ENCODE measurements around the gene CA10.

CA10 gene

GRCh38 chr17:52027620-52028295 lies 130.8 kb downstream of the CA10 start:
- no peak overlapping the region for H3K9ac ChIP-seq (ENCODE audit: low read depth in 1 of 2, low read length in 2 of 2)
- no peak overlapping the region for H3K27ac ChIP-seq (ENCODE audit: low read depth in 2 of 2, low read length in 2 of 2)
- H3K36me3 ChIP-seq (ENCODE audit: control insufficient read depth in 2 of 2, insufficient read depth in 2 of 2, low read length in 2 of 2) = no peaks in the 10 kb centered on the region
- no peak overlapping the region for H3K4me3 ChIP-seq (ENCODE audit: low read length in 2 of 2)
- H3K27me3 ChIP-seq (ENCODE audit: control insufficient read depth in 2 of 2, insufficient read depth in 2 of 2, low read length in 2 of 2) = no peaks in the 10 kb centered on the region
- H3K4me1 ChIP-seq (ENCODE audit: control insufficient read depth in 2 of 2, insufficient read depth in 2 of 2, low read length in 2 of 2) = no peaks in the 10 kb centered on the region
- no peaks in the 10 kb centered on the region for H3K9me3 ChIP-seq (ENCODE audit: control insufficient read depth in 2 of 2, low read length in 2 of 2)

DNA sequence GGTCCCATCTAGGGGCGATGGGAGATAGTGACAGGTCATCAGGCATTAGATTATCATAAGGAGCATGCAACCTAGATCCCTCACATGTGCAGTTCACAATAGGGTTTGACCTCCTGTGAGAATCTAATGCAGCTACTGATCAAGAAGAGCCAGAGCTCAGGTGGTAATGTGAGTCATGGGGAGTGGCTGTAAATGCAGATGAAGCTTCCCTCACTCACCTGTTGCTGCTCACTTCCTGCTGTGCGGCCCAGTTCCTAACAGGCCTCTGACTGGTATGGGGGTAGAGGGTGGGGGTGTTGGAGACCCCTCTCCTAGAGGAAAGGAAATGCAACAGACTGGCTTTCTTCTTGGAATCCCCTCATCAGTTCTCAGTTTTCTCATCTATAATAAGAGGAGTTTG lies 131.4 kb downstream of the CA10 start:
- Histone ChIP-seq H3K27me3 (ENCODE audit: control insufficient read depth in 2 of 2, insufficient read depth in 2 of 2, low read length in 2 of 2) (no peaks in the 10 kb centered on the region), H3K27ac (ENCODE audit: low read depth in 2 of 2, low read length in 2 of 2) (no peak overlapping the region), H3K4me3 (ENCODE audit: low read length in 2 of 2) (no peak overlapping the region), H3K9ac (ENCODE audit: low read depth in 1 of 2, low read length in 2 of 2) (no peak overlapping the region), H3K4me1 (ENCODE audit: control insufficient read depth in 2 of 2, insufficient read depth in 2 of 2, low read length in 2 of 2) (no peaks in the 10 kb centered on the region), H3K36me3 (ENCODE audit: control insufficient read depth in 2 of 2, insufficient read depth in 2 of 2, low read length in 2 of 2) (no peaks in the 10 kb centered on the region), H3K9me3 (ENCODE audit: control insufficient read depth in 2 of 2, low read length in 2 of 2) (no peaks in the 10 kb centered on the region)

DNA sequence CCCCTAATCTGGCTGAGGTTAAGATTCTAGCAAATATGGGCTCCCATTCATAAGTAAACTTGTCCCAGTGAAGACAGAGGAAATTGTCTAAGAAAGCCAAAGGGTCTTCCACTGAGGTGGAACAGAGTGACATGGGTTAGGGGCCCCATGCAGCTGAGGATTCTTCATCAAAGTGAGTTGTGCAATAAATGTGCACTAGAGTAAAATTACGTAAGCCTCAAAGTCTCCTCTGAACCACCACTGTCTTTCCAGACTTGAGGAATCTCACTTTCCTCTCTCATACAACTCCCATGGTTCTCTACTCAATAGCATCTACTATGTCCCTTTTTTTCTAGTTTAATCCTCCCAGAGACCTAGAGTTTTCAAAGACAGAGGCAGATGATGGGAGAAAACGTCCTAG lies 132.4 kb downstream of the CA10 start:
- Histone ChIP-seq H3K9ac (ENCODE audit: low read depth in 1 of 2, low read length in 2 of 2) (no peak overlapping the region), H3K27me3 (ENCODE audit: control insufficient read depth in 2 of 2, insufficient read depth in 2 of 2, low read length in 2 of 2) (no peaks in the 10 kb centered on the region), H3K27ac (ENCODE audit: low read depth in 2 of 2, low read length in 2 of 2) (no peak overlapping the region), H3K4me1 (ENCODE audit: control insufficient read depth in 2 of 2, insufficient read depth in 2 of 2, low read length in 2 of 2) (no peaks in the 10 kb centered on the region), H3K4me3 (ENCODE audit: low read length in 2 of 2) (no peak overlapping the region), H3K9me3 (ENCODE audit: control insufficient read depth in 2 of 2, low read length in 2 of 2) (no peaks in the 10 kb centered on the region), H3K36me3 (ENCODE audit: control insufficient read depth in 2 of 2, insufficient read depth in 2 of 2, low read length in 2 of 2) (no peaks in the 10 kb centered on the region)

DNA sequence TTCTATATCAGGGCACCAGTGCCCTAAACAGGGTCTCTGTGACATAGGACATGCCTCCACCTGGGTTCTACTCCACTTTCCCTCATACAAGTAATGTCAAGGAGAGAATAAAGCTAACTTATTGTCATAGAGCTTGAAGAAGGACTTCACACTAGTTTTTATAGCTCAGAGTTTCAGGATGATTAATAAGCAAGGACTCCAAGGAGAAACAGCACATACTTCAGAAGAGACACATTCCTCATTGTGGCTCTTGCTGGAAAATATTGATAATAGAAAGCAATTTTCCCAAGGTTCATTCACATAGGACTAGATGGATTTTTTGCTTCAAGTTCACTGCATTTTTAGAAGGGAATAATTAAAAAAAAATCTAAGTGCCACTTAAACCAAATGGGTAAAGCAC lies 133.3 kb downstream of the CA10 start:
- Histone ChIP-seq H3K4me3 (ENCODE audit: low read length in 2 of 2) (no peak overlapping the region), H3K4me1 (ENCODE audit: control insufficient read depth in 2 of 2, insufficient read depth in 2 of 2, low read length in 2 of 2) (no peaks in the 10 kb centered on the region), H3K27ac (ENCODE audit: low read depth in 2 of 2, low read length in 2 of 2) (no peak overlapping the region), H3K9me3 (ENCODE audit: control insufficient read depth in 2 of 2, low read length in 2 of 2) (no peaks in the 10 kb centered on the region), H3K27me3 (ENCODE audit: control insufficient read depth in 2 of 2, insufficient read depth in 2 of 2, low read length in 2 of 2) (no peaks in the 10 kb centered on the region), H3K36me3 (ENCODE audit: control insufficient read depth in 2 of 2, insufficient read depth in 2 of 2, low read length in 2 of 2) (no peaks in the 10 kb centered on the region), H3K9ac (ENCODE audit: low read depth in 1 of 2, low read length in 2 of 2) (no peak overlapping the region)

DNA sequence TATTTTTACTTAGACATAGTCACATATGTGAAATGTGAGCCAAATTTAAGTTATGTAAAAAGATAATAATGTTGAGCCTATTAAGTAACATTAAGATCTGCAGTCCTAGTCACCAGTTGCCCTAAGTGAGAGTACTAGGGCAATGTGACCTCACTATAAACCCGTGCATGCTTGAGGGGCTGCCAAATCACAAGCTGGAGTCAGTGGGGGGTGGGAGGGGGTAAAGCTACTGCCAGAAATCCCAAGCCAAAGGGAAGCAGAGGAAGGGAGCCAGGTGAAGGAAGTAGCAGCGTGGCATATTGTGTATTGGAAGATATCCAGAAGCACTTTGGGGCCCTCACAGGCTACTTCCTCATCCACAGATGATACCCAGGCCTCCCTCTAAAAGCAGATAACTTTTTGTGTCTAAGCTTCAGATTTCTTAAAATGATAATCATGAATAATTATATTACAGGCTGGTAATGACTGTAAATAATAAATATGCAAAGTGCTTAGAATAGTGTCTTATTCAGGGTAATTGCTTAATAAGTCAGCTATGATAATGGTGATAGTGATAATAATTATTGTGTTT lies 134.1 kb downstream of the CA10 start:
- H3K4me3 ChIP-seq (ENCODE audit: low read length in 2 of 2) = no peak overlapping the region
- H3K27me3 ChIP-seq (ENCODE audit: control insufficient read depth in 2 of 2, insufficient read depth in 2 of 2, low read length in 2 of 2) = no peaks in the 10 kb centered on the region
- no peak overlapping the region for H3K27ac ChIP-seq (ENCODE audit: low read depth in 2 of 2, low read length in 2 of 2)
- H3K4me1 ChIP-seq (ENCODE audit: control insufficient read depth in 2 of 2, insufficient read depth in 2 of 2, low read length in 2 of 2) = no peaks in the 10 kb centered on the region
- no peak overlapping the region for H3K9ac ChIP-seq (ENCODE audit: low read depth in 1 of 2, low read length in 2 of 2)
- H3K9me3 ChIP-seq (ENCODE audit: control insufficient read depth in 2 of 2, low read length in 2 of 2) = no peaks in the 10 kb centered on the region
- no peaks in the 10 kb centered on the region for H3K36me3 ChIP-seq (ENCODE audit: control insufficient read depth in 2 of 2, insufficient read depth in 2 of 2, low read length in 2 of 2)

GRCh38 chr17:52011064-52011463 lies 147.4 kb downstream of the CA10 start:
- Histone ChIP-seq H3K36me3 (ENCODE audit: control insufficient read depth in 2 of 2, insufficient read depth in 2 of 2, low read length in 2 of 2) (no peaks in the 10 kb centered on the region), H3K4me3 (ENCODE audit: low read length in 2 of 2) (no peak overlapping the region), H3K9ac (ENCODE audit: low read depth in 1 of 2, low read length in 2 of 2) (no peak overlapping the region), H3K27ac (ENCODE audit: low read depth in 2 of 2, low read length in 2 of 2) (no peak overlapping the region), H3K4me1 (ENCODE audit: control insufficient read depth in 2 of 2, insufficient read depth in 2 of 2, low read length in 2 of 2) (no peaks in the 10 kb centered on the region), H3K27me3 (ENCODE audit: control insufficient read depth in 2 of 2, insufficient read depth in 2 of 2, low read length in 2 of 2) (no peaks in the 10 kb centered on the region), H3K9me3 (ENCODE audit: control insufficient read depth in 2 of 2, low read length in 2 of 2) (no peaks in the 10 kb centered on the region)

DNA sequence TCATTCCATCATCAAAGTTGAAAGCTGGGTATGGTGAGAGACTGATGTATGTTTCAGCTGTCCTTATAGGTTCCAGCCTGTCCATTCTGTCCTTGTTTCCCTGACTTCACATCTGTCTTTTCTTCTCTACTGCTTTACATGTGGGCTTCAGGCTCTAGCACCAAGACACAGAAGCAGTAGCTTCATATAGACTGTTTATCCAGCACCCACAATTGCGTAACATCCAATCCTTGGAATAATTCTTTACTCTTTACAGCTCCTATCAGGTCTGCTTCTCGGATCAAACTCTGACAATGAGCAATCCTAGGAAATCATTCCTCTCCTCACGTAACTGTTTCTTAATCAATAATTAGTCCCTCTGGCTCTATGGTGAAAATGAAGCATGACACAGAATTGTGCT lies 158.9 kb downstream of the CA10 start:
- H3K4me1 ChIP-seq (ENCODE audit: control insufficient read depth in 2 of 2, insufficient read depth in 2 of 2, low read length in 2 of 2) = no peaks in the 10 kb centered on the region
- no peaks in the 10 kb centered on the region for H3K9me3 ChIP-seq (ENCODE audit: control insufficient read depth in 2 of 2, low read length in 2 of 2)
- no peak overlapping the region for H3K9ac ChIP-seq (ENCODE audit: low read depth in 1 of 2, low read length in 2 of 2)
- no peak overlapping the region for H3K27ac ChIP-seq (ENCODE audit: low read depth in 2 of 2, low read length in 2 of 2)
- H3K36me3 ChIP-seq (ENCODE audit: control insufficient read depth in 2 of 2, insufficient read depth in 2 of 2, low read length in 2 of 2) = no peaks in the 10 kb centered on the region
- H3K4me3 ChIP-seq (ENCODE audit: low read length in 2 of 2) = no peak overlapping the region
- H3K27me3 ChIP-seq (ENCODE audit: control insufficient read depth in 2 of 2, insufficient read depth in 2 of 2, low read length in 2 of 2) = no peaks in the 10 kb centered on the region

GRCh38 chr17:51997723-51998122 lies 160.8 kb downstream of the CA10 start:
- H3K4me1 ChIP-seq (ENCODE audit: control insufficient read depth in 2 of 2, insufficient read depth in 2 of 2, low read length in 2 of 2) = no peaks in the 10 kb centered on the region
- H3K27me3 ChIP-seq (ENCODE audit: control insufficient read depth in 2 of 2, insufficient read depth in 2 of 2, low read length in 2 of 2) = no peaks in the 10 kb centered on the region
- H3K9ac ChIP-seq (ENCODE audit: low read depth in 1 of 2, low read length in 2 of 2) = no peak overlapping the region
- no peaks in the 10 kb centered on the region for H3K36me3 ChIP-seq (ENCODE audit: control insufficient read depth in 2 of 2, insufficient read depth in 2 of 2, low read length in 2 of 2)
- no peaks in the 10 kb centered on the region for H3K9me3 ChIP-seq (ENCODE audit: control insufficient read depth in 2 of 2, low read length in 2 of 2)
- H3K27ac ChIP-seq (ENCODE audit: low read depth in 2 of 2, low read length in 2 of 2) = no peak overlapping the region
- H3K4me3 ChIP-seq (ENCODE audit: low read length in 2 of 2) = no peak overlapping the region

DNA sequence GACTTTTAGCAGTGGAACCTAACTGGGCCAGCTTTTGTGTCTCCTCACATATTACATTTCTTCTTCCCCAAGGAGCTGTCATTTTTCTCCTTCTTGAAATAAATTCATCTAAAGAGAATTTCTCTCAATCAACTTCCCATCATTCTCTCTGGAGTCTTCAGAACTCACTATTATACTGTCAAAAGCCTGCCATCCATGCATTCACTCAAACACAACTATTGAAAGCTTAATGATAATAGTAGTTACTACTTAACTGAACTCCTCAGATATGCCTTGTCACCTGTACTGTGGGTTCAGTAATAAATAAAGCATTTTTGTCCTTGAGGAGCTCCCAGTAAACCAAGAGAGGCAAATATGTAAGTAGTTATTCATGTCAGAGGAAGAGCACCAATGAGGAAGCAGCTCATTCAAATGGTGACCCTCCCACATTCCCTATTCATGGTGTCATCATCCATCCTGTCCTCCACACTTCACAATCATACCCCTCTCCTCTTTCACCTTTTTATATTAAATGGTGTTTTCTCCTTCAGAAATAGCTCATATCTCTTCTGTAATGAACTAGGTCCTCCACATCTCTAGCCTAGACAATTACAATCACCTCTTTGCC lies 162.6 kb downstream of the CA10 start:
- no peak overlapping the region for H3K4me3 ChIP-seq (ENCODE audit: low read length in 2 of 2)
- no peaks in the 10 kb centered on the region for H3K4me1 ChIP-seq (ENCODE audit: control insufficient read depth in 2 of 2, insufficient read depth in 2 of 2, low read length in 2 of 2)
- no peaks in the 10 kb centered on the region for H3K9me3 ChIP-seq (ENCODE audit: control insufficient read depth in 2 of 2, low read length in 2 of 2)
- no peaks in the 10 kb centered on the region for H3K36me3 ChIP-seq (ENCODE audit: control insufficient read depth in 2 of 2, insufficient read depth in 2 of 2, low read length in 2 of 2)
- H3K27ac ChIP-seq (ENCODE audit: low read depth in 2 of 2, low read length in 2 of 2) = no peak overlapping the region
- no peak overlapping the region for H3K9ac ChIP-seq (ENCODE audit: low read depth in 1 of 2, low read length in 2 of 2)
- H3K27me3 ChIP-seq (ENCODE audit: control insufficient read depth in 2 of 2, insufficient read depth in 2 of 2, low read length in 2 of 2) = no peaks in the 10 kb centered on the region

DNA sequence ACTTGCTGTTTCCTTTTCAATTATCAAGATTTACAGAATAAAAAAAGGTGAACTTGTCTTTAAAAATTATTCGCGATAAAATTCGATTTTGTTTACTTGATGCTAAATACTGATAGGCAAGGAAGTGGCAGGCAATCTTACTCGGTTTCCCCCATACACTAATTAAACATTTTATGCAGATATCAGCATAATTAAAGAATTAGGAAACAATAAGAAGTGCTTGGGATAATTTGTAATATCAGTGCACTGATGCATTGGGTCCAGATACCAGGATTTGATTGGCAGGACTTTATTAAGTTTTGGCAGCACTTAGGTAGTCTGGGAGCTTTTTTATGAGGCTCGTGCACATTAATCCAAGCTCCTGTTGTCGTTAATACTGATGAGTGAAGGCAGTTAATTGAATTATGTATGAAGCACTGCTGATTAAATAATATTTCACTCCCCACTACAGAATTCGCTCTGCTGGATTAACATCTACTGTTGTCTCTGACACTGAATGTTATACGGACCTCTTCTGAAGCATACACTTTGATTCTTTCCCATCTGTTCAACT lies 165.6 kb downstream of the CA10 start:
- Histone ChIP-seq H3K9me3 (ENCODE audit: control insufficient read depth in 2 of 2, low read length in 2 of 2) (no peaks in the 10 kb centered on the region), H3K9ac (ENCODE audit: low read depth in 1 of 2, low read length in 2 of 2) (no peak overlapping the region), H3K4me3 (ENCODE audit: low read length in 2 of 2) (no peak overlapping the region), H3K4me1 (ENCODE audit: control insufficient read depth in 2 of 2, insufficient read depth in 2 of 2, low read length in 2 of 2) (no peaks in the 10 kb centered on the region), H3K36me3 (ENCODE audit: control insufficient read depth in 2 of 2, insufficient read depth in 2 of 2, low read length in 2 of 2) (no peaks in the 10 kb centered on the region), H3K27me3 (ENCODE audit: control insufficient read depth in 2 of 2, insufficient read depth in 2 of 2, low read length in 2 of 2) (no peaks in the 10 kb centered on the region), H3K27ac (ENCODE audit: low read depth in 2 of 2, low read length in 2 of 2) (no peak overlapping the region)

Measured in mucosa of rectum (tissue), 2 donors.